Measurements from ENCODE around the gene MYO1A.
A peak's percentile ranks its signal among the peaks of the same experiment; 100 is the strongest.

Gene MYO1A

GRCh38 chr12:57049890-57050289, at the start of gene MYO1A:
TSS of gene MYO1A (minus strand) at chr12:57050129. CDS start at chr12:57048323, 1,806 bp downstream.
- no peak for DNase-seq (ENCODE audit: low read depth)

GRCh38 chr12:57099047-57099714, 49.3 kb upstream of the MYO1A start:
- no peak for DNase-seq (ENCODE audit: low read depth)

GRCh38 chr12:57098546-57098945, 48.6 kb upstream of the MYO1A start:
- DNase-seq (ENCODE audit: low read depth): no peak

- DNase-seq (ENCODE audit: low read depth): no peak
Observed at GRCh38 chr12:57097554-57097835, 47.6 kb upstream of the MYO1A start.

GRCh38 chr12:57096748-57097553, 47.0 kb upstream of the MYO1A start:
- no peak for DNase-seq (ENCODE audit: low read depth)

GRCh38 chr12:57096099-57096572, 46.2 kb upstream of the MYO1A start:
- no peak for DNase-seq (ENCODE audit: low read depth)

GRCh38 chr12:57095440-57095839, 45.5 kb upstream of the MYO1A start:
- DNase-seq (ENCODE audit: low read depth): no peak

GRCh38 chr12:57094208-57095160, 44.6 kb upstream of the MYO1A start:
- DNase-seq (ENCODE audit: low read depth): no peak

- DNase-seq (ENCODE audit: low read depth): peak; percentile 65
Observed at GRCh38 chr12:57093415-57094207, 43.7 kb upstream of the MYO1A start.

- no peak for DNase-seq (ENCODE audit: low read depth)
Observed at GRCh38 chr12:57092876-57093414, 43.0 kb upstream of the MYO1A start.

- DNase-seq (ENCODE audit: low read depth): no peak
Observed at GRCh38 chr12:57092529-57092862, 42.6 kb upstream of the MYO1A start.

GRCh38 chr12:57091638-57092528, 42.0 kb upstream of the MYO1A start:
- DNase-seq (ENCODE audit: low read depth): no peak

GRCh38 chr12:57090924-57091637, 41.2 kb upstream of the MYO1A start:
- no peak for DNase-seq (ENCODE audit: low read depth)

- no peak for DNase-seq (ENCODE audit: low read depth)
Observed at GRCh38 chr12:57090490-57090889, 40.6 kb upstream of the MYO1A start.

GRCh38 chr12:57089271-57090245, 39.6 kb upstream of the MYO1A start:
- peak; percentile 50 for DNase-seq (ENCODE audit: low read depth)

- DNase-seq (ENCODE audit: low read depth): peak; percentile 85
Observed at GRCh38 chr12:57088354-57089270, 38.7 kb upstream of the MYO1A start, which contains the start of gene NAB2. TSS of gene NAB2 (plus strand) at chr12:57089114. CDS start at chr12:57089272, 158 bp downstream.

GRCh38 chr12:57087691-57088353, 37.9 kb upstream of the MYO1A start:
- peak; percentile 82 for DNase-seq (ENCODE audit: low read depth)
